Right ventricle myocardium superior (tissue), 1 donor: ENCODE results near the gene PLEKHM2. TPM values are rescaled to one million over a fixed set of nuclear protein-coding genes. Genes with fewer than 3 reads are reported as not detected.

Experiments
- ATAC-seq: fragments of 200-7000 bp; cut with Tn5 transposase; one replicate; pipeline ENCODE4 v1.9.1; 2020; ENCODE audit warnings: mild to moderate bottlenecking; ENCODE audit not compliant: poor library complexity
- DNase-seq: peaks from one replicate; pipeline ENCODE4 v3.0.0-alpha.2; 2020
- intact Hi-C: fragments of 100-400 bp; cut with DNase I; formaldehyde crosslinking; loops from one replicate; pipeline ENCODE4 v1.11.2; 2022
- total RNA-seq: library from RNA; stranded (reverse); fragmentation: NEBNext Ultra II Directional; extraction: Animal tissue kit (Norgen Biotek cat#: 25700); gene quantifications from one replicate; pipeline ENCODE4 v1.2.1, GENCODE V29; 2021
- donor health status: DM: no; HTN: yes; CAD: no; lungs with severe emphysema.

The PLEKHM2 gene
- total RNA-seq, 1 donor from 2014 or later = 81.7 TPM

DNA sequence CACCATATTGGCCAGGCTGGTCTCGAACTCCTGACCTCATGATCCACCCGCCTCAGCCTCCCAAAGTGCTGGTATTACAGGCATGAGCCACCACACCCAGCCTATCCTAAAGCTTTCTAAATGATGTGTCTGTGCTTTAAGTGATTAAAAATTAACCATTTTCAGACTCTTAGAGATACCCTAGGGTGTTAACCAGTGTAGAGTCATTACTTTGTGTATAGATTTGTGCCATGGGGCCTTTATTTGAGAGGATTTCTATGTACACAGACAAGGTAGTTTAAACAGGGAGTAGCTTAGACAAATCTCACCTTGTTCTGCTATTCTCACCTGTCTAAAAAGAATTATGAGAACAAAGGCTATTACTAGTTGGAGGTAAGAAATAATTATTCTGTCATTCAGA, 12.7 kb upstream of the PLEKHM2 start:
- intact Hi-C loops = no loop called here
- DNase-seq = no peak

DNA sequence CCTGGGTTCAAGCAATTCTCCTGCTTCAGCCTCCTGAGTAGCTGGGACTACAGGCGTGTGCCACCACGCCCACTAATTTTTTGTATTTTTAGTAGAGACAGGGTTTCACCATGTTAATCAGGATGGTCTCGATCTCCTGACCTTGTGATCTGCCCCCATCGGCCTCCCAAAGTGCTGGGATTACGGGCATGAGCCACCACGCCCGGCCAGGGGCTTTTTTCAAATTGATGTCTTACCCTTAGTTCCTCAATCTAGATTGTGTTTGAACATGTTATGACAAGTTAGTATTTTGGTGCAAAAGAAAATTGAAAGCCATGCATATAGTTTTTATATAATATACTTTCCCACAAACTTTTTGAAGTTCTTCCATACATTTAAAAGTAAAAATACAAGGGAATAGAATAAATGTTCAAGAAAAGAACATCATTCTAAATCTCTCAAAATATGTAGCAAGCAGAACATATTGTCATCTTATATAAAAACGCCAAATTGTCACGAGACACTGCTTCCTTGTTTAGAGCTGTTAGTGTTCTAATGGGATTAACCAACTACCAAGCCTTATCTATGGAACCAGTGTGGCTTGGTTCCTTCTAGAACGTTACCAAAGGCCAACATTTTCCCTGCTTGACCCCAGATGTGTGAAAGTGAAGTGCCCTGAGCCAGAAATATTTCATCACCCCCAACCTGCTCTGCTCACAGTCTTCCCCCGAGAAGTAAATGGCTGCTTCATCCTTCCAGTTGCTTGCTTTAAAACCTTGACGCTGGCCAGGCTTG, 9.5 kb upstream of the PLEKHM2 start:
- intact Hi-C loops = no loop called here
- no peak for DNase-seq
- no peak for ATAC-seq

More for the DNA sequence above, 12.7 kb upstream of the PLEKHM2 start:
- no peak for ATAC-seq

DNA sequence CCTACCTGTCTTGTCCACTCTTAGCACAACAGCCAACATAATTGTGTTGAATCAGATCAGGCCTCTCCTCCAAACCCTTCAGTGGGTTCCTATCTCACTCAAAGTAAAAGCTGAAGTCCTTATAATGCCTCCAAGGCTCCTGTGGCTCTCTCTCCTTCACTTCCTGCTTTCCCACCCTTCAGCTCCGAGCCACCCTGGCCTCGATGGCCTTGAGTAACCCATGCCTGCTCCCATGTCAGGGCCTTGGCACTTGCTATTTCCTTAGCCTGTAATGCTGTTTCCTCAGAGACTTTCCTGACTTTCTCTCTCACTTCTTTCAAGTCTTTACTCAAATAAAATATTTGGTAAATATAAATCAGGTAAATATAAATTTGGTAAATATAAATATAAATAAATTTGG, 8.1 kb upstream of the PLEKHM2 start:
- no peak for DNase-seq
- intact Hi-C loops = no loop called here
- no peak for ATAC-seq

DNA sequence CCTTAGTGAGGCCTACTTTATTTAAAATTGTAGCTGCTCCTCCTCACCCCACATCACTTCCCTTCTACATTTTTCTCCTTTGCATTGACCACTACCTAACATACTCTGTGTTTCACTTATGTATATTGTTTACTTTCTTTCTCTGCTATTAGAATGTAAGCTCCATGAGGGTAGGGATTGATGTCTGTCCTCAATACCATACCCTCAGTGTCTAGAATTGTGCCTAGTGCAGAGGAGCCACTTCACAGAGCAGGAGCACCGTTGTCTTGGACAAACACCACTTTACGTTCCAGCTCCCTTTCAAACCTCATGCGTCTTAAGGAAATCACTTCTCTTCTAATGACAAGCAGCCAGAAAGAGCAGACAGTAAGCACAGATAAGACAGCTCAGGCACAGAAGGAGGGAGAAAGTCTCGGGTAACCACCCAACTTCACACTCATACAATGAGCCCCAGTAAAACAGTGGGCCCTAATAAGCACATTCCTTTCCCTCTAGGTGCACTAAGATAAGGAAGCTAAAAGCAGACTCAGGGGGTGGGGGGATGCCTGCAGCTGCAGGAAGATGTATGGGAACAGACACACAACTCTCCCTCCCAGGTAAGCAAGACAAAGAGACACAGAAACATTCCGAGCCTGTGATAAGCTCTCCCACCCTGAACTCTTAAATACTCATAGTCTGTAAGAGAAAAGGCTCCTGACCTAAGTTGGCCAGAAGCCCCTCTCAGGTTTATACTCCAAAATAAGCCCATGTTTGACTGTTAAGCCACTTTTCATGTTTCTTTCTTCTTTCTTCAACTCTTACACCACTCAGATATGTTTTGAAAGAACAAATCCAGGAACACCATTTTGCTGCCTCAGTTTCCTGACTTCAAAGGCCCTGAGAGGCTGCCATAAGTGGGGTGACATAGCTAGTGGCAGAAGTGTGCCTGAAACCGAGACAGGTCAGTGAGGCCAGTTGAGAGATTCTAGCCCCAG, 7.1 kb upstream of the PLEKHM2 start:
- intact Hi-C loops = no loop called here
- no peak for ATAC-seq
- DNase-seq = no peak

DNA sequence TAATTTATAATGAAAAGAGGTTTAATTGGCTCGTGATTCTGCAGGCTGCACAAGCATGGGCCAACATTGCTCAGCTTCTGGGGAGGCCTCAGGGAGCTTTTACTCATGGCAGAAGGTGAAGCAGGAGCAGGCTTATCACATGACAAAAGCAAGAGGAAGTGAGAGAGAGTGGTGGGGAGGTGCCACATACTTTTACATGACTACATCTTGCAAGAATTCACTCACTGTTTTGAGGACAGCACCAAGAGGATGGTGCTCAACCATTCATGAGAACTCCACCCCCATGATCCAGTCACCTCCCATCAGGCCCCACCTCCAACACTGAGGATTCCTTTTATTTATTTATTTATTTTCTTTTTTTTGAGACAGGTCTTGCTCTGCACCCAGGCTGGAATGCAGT, 5.5 kb upstream of the PLEKHM2 start:
- no peak for ATAC-seq
- no peak for DNase-seq
- intact Hi-C loops = no loop called here

DNA sequence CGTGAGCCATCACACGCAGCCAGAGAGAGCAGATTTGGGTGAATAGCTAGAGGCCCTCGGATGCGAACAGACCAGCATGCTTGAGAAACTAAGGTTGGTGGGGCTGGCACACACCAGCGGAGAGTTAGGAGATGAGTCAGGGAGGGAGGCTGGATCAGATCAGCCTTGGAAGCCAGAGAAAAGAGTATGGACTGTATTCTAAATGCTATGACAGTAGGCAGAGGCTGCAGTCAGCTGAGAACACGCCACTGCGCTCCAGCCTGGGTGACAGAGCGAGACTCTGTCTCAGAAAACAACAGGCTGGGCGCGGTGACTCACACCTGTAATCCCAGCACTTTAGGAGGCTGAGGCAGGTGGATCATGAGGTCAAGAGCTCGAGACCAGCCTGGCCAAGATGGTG, 4.0 kb upstream of the PLEKHM2 start:
- intact Hi-C loops = loop anchor here (10.0 kb wide), 1 partner anchor 65 kb away; the partner anchor contains the start of gene DDI2
- no peak for DNase-seq
- ATAC-seq = no peak

DNA sequence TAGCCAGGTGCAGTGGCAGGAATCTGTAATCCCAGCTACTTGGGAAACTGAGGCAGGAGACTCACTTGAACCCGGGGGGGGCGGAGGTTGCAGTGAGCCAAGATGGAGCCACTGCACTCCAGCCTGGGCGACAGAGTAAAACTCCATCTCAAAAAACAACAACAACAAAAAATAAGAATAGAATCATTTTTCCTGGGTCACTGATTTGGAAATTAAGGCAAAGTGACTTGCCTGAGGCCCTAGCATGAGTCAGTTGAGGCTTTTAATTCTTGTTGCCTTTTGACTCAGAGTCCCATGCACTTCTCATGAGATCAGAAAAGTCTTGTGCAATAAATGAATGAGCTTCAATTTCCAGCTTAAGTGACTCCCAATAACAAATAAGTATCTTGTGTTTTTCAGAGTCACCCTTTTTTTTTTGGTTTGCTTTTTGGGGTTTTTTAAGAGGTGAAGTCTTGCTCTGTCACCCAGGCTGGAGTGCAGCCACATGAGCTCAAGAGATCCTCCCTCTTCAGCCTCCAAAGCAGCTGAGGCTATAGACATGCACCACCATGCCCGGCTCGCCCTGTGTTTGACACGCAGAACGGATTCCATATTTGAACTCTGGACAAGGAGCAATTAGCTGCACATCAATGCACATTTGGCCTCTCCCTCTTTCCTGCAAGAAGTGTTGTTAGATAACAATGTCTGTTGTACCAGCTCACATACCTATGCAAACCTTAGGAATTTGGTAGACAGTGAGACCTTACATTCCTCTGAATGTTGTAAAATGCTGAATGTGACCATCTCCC, 3.4 kb upstream of the PLEKHM2 start:
- intact Hi-C loops = loop anchor here (10.0 kb wide), 1 partner anchor 66 kb away; the partner anchor contains the start of gene DDI2
- ATAC-seq = no peak

DNA sequence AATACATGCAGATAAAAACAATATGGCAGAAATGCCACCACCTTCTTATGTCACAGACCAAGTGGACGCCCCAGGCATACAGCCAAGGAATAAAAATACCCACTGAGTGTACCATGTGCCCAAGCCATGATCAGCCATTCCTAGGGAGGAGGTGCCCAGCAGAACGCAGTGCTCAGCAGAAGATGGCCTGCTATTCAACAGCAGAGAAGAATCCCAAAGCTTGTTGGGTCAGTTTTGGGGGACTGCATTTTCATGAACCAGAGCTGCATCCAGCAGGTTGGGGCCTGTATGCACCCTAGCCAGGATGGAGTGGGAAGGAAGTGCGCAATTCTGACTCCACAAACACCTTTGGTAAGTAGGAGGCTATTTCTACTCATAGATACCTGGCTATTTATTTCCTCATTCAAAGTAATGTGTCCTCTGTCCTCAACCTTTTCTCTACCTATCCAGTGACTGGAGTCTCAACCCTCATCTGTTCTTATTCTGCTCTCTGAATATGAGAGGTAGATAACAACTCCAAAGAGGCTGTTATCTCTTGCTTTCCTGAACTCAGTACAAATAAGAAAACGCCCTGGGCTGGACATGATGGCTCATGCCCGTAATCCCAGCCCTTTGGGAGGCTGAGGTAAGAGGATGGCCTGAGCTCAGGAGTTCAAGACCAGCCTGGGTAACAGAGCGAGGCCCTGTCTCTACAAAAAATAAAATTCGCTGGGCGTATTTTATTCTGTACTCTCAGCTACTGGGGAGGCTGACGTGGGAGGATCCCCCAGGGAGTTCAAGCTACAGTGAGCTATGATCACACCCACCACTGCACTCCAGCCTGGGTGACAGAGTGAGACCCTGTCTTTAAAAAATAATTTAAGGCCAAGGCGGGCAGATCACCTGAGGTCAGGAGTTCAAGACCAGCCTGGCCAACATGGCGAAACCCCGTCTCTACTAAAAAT, 2.5 kb upstream of the PLEKHM2 start:
- DNase-seq = no peak
- peak; percentile 56 for ATAC-seq
- intact Hi-C loops = loop anchor here (10.0 kb wide), 1 partner anchor 67 kb away; the partner anchor contains the start of gene DDI2

More for the DNA sequence above, 3.4 kb upstream of the PLEKHM2 start:
- no peak for DNase-seq

DNA sequence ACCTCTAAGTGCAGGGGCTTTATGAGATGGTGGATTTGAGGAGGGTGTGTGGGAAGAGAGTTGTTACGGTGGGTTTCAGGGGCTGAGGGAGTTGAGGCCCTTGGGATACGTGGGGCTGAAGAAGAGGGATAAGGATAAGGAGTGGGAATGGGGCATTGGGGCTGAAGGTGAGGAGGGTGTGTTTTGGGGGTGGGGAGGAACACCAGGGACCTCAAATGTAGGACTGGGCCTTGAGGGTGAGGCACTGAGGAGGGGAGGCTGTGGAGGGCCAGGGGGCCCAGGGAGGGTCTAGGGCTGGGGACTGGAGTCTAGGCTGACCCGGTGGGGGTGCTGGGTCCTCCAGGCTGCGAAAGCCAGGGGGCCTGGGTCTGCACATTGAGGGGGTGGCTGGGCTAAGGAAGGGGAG, 1.2 kb upstream of the PLEKHM2 start:
- ATAC-seq = no peak
- intact Hi-C loops = loop anchor here (10.0 kb wide), 1 partner anchor 68 kb away; the partner anchor contains the start of gene DDI2
- no peak for DNase-seq

DNA sequence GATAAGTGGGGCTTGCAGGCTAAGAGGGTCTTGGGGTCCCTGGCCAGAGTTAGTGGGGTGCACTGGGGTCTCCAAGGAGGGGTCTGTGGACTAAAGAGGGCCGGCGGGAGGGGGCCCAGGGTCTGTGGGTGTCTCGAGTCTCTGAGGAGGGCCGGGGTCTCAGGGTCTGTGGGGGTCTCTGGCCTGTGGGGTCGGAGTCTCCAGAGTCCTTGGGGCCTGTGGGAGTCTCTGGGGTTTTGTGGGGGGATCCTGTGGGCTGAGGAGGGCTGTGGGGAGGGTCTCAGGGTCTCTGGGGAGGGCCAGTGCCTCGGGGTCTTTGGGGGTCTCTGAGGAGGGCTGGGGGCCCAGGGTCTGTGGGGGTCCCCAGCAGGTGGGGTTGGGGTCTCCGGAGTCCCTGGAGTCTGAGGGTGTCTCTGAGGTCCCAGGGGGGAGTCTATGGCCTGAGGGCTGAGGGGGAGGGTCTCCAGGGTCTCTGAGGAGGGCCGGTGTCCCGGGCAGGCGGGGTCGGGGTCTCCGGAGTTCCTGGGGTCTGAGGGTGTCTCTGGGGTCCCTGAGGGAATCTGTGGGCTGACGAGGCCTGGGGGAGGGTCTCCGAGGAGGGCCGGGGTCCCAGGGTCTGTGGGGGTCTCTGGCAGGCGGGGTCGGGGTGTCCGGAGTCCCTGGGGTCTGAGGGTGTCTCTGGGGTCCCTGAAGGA, 628 bp upstream of the PLEKHM2 start:
- intact Hi-C loops = loop anchor here (10.0 kb wide), 1 partner anchor 69 kb away; the partner anchor contains the start of gene DDI2
- no peak for DNase-seq
- peak; percentile 2 for ATAC-seq

DNA sequence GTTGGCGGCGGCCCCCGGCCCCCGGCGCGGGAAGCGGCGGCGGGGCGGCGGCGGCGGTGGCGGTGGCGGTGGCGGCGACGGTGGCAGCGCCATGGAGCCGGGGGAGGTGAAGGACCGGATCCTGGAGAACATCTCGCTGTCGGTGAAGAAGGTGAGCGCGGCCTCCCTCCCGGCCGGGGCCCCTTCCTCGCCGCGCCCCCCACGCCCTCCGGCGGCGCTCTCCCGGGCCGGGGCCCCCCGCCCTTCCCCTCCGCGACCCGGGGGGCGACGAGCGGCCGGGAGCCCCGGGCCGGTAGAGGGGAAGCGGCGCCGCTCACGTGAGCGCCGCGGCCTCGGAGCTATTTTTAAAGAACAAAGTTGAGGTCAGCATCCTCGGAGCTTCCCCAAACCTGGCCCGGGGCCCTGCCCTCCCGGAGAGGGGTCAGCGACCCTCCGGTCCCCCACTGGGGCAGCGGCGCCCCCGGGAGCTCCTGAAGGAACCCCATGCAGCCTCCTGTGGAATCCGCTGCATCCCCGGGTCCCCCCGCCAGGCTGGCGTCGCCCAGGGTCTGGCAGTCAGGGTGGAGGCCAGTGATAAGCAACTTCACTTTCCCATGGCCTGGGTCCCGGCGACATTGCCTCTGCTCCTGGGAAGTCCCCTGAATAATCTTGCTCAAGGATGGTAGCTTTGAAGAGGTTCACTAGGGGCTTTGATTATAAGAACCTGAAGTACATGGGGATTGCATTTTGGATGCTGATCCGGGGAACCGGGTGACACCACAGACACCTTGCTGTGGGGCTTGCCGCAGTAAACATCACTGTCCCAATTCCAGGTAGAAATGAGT, 560 bp downstream of the PLEKHM2 start:
- ATAC-seq = peak; percentile 44
- intact Hi-C loops = loop anchor here (10.0 kb wide), 1 partner anchor 70 kb away; the partner anchor contains the start of gene DDI2
- DNase-seq = peak; percentile 67

DNA sequence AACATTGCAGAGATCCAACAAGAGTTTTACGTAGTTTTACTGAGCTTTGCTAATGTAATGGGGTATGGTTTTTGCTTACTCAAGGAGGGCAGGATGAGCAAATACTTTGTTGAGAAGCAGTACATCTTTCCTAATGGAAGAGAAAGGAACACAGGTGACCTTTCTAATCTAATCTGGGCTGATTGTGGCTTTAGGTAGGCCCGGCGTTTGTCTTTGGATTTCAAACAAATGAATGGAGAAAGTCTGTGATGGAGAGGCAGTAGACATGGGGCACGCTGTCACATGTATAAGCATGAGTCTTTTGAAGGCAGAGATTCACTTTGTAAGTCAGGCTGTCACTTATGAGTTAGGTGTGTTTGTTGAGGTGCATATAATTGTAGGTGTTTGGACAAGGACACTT, 1.7 kb downstream of the PLEKHM2 start:
- ATAC-seq = no peak
- no peak for DNase-seq
- intact Hi-C loops = loop anchor here (10.0 kb wide), 1 partner anchor 71 kb away; the partner anchor contains the start of gene DDI2

DNA sequence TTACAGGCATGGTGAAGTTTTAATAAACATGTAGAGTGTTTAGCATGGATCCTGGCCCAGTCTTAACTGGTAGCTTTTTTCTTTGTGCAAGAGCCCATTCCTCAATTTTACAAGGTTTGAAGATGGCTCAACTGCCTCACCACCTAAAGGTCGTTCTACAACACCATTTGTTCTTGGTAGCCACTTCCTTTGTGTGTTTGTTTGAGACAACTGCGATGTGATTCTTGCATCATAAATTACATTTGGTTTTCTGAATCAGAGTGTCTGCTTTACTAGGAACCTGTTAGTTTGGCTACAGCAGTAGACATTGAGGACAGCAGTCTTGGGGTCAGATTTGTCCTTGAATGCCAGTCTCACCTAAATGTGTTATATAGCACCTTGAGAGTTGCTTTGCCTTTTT, 3.3 kb downstream of the PLEKHM2 start:
- DNase-seq (no peak), ATAC-seq (no peak)
- intact Hi-C loops = loop anchor here (10.0 kb wide), 1 partner anchor 73 kb away; the partner anchor contains the start of gene DDI2

DNA sequence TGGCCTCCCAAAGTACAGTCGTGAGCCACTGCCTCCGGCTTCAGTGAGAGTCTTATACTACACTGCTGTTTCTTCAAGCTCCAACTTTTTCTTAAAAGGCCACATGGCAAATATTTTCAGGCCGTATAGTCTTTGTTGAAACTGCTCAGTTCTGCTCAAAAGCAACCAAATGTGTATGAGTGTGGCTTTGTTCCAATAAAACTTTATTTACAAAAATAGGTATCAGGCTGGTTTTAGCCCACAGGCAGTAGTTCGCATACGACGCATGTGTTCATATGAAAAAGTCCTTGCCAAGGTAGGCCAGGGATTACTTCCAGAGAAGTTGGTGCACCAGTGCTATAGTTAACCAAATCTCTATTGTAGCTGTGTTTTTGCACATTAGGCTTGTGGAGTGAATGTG, 6.2 kb downstream of the PLEKHM2 start:
- DNase-seq (no peak), ATAC-seq (no peak)
- intact Hi-C loops = no loop called here

DNA sequence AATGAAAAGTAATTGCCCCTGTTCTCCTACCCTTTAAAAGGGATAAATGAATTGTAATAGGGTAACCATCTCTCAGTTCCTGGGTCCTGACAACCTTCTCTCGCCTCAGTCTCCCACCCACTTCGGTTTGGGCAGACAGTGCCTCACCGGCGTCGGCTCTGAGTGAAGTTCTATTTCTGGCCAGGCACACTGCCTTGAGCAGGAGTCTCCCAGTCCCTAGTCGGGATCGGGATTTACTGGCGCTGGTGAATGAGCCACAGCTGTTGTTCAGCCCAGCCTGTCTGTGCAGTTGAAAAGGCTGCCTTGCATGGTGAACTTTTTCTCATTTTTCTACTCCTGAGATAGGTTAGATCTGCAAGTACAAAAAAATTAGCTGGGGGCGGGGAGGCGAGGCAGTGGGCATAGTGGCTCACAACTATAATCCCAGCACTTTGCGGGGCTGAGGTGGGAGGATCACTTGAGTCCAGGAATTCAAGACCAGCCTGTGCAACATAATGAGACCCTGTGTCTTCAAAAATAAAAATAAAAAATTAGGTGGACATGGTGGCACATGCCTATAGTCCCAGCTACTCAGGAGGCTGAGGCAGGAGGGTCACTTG, 7.4 kb downstream of the PLEKHM2 start:
- DNase-seq = peak; percentile 68
- peak; percentile 90 for ATAC-seq
- intact Hi-C loops = no loop called here
